NCI-H345 (cell line): ENCODE results near the gene SPTB.

ENCODE experiments used
- DNase-seq: peaks from one replicate; lab custom pipeline; 2025; lab: John Stamatoyannopoulos, UW

Gene SPTB

DNA sequence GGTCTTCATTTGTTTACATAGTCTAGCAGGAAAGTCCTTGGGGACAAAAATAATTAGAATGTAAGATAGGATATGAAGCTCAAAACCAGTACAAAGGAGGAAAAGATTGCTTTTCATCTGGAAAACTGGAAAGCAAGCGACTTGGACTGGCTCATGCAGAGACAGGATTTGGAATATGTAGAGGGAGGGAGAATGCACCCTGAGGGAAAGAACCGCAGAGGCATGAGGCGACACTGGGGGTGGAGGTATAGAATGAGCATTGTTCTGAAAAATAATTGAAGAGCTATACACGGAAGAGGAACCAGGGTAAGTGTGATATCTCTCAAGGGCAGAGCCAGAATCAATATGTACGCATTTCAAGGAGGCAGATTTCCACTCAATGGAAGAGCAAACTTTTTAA, 90.0 kb downstream of the SPTB start:
- no peak for DNase-seq

DNA sequence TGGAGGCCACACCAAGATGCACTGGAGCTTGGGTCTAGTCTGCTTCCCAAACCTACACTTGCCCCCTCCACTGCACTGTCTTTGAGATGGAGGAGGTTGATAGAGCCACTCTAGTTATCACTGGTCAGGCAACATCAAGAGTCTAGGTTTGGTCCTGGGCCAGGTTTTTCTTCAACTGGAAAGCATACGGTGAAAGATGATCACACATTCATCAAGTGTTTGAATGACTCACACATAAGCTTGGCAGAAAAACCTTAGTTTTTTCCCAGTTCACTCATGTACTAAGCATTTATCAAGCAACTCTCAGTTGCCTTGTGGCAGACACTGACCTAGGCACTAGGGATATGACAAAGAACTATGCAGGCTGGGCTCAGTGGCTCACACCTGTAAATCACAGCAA, 91.0 kb downstream of the SPTB start:
- no peak for DNase-seq

DNA sequence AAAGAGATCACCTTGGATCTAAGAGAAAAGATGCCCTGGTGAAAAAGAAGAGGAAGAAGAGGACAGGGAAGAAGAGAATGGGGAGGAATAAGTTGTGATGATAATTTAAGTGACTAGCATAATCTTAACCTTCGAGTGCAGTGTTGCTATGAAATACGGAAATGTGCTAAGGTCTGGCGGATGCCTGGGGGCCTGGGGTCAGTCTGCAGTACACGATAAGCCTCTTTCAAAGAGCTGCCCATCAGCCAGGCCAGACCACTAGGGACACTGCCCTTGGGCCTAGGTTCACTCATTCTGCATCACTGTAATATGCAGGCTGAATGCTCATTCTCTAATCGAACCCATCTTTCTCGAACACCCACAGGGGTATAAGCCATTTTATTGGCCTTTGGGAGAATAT, 92.1 kb downstream of the SPTB start:
- no peak for DNase-seq

DNA sequence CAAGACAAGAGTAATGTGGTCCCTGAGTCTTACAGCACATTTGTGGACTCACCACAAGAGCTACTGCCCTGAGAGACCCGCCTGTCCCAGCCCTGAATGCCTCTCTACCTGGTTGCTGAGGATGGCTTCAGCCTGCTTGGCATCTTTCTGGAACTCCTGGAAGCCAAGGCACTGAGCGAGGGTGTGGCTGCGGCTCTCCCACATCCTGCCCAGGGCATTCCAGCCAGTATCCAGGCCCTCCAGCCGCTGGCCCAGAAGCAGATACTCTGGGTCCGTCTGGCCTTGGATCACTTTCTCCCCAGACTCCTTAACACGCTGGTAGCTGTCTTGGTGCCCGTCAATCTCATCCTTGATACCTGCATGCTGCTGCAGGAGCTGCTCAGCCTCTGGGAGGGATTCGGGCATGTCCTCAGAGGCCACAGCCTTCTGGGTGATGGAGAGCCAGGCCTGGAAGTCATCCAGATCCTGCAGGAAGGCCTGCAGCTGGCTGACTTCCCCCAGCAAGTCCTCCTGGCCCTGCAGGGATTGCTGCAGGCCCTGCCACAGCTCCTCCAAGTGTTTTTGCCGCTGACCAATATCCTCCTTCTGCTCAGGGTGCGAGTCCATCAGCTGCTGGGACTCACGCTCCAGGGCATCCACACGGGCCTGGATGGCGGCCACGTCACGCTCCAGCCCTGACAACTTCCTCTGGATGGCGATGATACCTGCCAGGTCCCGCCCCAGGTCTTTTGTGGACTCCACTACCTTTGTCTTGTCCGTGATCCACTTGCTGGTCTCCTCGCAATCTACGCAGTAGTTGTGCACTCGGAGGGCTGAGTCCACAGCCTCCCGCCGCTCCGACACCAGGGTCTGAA, 93.2 kb downstream of the SPTB start:
- no peak for DNase-seq

DNA sequence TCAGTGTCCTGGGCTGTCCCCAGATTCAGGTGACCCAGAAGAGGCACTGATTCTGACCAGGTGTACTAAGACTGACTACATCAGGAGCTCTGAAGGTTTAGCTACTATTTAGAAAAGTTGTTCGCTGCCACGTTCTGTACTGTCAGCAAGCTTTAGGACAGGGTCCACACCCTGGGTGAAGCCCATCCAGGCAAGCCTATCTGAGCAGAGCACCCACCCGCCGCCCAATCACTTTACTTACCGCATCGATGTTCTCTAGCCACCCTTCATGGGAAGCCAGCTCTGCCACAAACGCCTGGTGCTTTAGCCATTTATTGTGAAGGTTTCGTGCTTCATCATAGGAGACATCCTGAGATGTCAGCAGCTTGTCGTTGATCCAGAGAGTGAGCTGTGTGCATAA, 95.7 kb downstream of the SPTB start:
- DNase-seq, result no peak

DNA sequence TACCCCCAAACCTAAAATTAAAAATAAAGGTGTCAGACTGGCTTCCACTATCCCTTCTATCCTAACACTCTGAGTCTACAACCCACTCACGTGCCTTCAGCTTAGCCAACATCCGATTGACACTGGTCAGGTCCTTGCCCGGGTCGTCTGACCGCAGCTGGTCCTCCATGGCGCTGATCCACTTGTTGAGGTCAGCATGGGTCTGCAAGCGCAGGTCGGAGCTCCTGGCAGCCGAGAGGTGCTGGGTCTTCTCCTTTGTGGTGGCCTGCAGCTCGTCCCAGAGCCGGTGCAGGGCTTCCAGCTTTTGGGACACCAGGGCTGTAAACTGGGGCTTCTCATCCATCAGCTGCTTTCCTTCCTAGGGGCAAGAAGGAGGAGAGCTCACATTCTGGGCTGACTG, 97.5 kb downstream of the SPTB start:
- no peak for DNase-seq

DNA sequence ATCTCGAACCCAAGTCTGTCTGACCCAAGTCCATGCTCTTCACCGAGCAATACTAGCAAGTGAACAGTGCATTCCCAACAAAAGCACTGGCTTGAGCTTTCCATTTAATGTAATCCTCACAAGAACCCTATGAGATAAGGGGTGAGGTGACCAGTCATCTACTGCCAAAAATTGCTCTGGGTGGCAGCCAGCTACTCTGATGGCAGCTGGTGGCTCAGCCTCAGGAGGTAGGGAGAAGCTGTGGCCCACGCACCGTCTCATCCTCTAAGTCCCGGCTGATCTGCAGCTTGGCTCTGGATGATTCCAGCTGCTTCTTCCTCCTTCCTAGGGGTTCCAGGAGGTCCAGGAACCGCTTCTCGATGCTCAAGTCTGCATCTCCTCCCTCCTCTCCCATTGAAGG, 100.2 kb downstream of the SPTB start:
- DNase-seq, result no peak

DNA sequence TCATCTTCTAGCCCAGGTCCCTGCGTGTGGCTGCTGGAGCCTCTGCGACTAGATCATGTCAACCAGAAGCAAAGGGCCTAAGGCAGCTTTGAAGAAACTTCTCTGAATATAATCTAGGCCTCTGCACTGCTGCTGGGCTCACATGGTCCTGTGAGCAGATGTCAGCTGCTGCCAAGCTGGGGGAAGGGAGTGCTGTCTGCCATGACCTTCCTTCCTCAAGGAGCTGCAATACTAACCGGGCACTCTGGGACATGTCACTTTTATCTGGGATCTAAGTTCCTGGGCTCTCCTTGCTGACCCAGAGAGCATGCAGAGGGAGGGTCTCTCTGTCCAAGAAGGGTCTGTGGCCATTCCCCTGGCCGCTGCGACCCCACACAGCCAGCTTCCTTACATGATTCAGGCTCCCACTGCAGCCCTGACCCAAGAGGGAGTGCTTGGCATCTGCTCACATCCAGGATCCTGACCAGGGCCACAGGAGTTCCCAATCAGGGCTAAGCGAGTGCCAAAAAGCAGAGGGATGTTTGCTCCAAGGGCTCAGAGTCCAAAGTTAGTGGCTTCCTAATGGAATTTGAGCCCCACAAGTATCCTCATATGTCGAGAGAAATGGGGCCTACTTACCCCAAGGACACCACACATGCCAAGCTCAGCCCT, 101.5 kb downstream of the SPTB start:
- no peak for DNase-seq

DNA sequence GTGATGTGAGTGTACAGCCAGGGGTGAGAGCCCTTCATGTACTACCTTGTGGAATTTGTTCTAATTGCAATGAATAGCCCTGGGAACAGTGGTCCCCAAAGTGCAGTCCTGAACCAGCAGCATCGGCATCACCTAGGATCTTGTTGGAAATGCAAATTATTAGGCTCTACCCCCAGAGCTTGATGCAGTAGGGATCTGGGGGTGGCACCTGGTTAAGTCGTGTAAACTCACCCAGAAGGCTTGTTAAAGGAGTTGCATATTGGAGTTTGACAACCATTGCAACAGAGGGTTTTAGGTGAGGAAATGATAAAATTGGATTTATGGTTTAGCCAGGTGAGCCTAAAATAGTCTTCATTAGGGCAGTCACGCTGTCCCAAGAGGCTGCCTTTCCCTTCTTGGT, 102.2 kb downstream of the SPTB start:
- no peak for DNase-seq

DNA sequence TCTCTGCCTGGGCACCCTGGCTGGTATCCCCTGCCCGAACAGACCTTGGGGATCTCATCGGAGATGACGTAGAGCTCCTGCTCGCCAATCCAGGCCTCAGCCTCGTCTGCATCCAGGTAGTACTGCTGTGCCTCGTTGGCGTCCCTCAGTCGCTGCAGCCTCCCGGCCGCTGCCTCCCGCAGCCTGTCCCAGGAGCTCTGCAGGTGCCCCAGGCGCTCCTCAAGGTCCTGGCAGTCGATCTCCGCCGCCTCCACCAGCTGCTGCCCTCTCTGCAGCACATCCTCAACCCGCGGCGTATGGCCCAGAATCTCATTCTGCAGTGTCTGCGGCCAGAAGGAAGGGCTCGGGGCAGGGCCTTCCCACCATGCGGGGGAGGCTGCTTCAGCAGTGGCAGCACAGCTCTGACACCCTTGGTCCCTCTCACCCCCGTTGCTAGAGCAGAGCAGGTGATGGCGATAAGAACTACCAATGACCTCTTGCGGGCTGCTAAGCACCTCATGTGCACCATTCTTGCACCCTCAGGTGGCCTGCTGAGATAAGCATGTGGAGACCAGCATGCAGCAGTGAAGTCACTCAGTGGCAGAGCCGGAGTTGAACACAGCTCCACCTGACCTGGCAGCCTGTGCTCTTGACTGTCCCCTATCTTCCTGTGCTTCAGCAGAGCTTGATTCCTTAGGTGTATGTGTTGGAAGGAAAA, 104.5 kb downstream of the SPTB start:
- no peak for DNase-seq

DNA sequence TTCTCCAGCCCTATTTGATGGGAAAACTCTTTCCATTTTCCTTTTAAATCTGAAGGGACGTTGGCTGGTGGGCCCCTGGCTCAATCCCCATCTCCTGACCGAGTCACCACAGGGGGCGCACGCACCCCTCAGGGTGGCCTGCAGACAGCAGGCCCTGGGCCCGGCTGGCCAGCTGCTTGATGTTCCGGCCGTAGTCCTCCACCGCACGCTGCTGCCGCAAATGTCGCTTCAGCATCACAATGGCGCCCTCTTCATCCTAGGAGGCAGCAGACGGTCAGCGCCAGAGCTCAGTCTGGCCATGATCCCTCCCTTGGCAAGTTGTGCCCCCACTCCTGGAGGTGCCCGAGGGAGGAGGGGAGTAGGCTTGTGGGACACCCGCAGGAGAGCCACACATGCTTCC, 105.4 kb downstream of the SPTB start:
- no peak for DNase-seq

DNA sequence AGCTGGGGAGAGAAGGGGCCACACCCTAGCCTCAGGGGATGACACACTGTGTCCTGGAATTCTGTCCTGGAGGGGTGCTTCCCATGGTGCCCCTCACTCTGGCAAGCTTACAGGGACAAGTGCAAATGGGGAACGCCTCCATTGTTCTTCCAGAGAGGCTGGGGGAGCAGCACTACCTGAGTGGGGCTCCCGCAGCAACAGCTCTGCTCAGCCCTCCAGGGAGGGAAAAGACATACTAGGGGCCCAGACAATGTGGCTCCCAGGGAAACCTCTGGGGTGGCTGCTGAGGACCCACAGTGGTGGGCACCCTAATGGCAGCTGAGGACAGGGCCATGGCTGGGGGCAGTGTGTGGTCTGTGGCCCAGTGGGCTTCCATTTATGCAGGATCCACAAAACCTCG, 106.1 kb downstream of the SPTB start:
- DNase-seq, result no peak

DNA sequence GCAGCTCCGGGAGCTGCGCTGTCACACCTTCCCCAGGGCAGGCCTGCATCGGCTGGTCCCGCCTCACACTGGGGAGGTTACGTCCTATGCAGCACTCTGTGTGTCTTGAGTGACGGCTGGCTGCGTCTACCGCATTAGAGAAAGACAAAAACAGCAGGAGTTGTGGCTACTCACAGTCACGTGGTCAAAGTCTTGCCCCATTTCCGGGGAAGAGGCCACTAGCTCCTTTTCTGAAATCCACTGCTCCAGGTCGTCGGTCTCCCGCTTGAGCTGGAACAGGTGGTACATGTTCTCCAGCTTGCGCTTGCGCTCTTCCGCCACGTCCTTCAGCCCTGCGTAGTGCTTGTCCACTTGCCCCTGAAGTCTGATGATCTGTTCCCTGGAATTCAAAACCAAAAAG, 106.7 kb downstream of the SPTB start:
- DNase-seq, result no peak

DNA sequence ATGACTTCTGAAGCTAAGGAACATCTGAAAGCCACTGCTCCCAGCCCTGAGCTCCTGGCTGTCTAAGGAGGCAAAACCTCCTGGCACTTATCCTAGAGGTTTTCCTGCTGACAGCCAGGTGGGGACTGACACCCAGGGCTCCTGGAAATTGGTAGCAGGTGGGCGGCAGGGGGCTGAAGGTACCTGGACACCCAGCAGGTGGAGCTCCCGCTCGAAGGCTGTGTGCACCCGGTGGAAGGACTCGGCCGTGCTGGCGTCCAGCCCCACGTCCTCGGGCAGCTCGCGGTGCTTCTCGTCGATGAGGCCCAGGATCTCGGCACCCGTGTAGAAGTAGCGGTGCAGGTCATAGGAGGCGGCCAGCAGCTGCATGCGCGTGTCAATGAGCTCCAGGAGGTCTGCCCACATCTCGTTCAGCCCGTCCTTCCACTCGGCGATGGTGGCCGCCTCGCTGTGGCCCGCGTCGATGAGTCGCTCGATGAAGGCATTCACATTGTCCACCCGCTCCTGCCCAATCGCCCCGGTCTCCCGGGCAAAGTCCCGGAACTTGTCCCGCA, 107.2 kb downstream of the SPTB start:
- no peak for DNase-seq

DNA sequence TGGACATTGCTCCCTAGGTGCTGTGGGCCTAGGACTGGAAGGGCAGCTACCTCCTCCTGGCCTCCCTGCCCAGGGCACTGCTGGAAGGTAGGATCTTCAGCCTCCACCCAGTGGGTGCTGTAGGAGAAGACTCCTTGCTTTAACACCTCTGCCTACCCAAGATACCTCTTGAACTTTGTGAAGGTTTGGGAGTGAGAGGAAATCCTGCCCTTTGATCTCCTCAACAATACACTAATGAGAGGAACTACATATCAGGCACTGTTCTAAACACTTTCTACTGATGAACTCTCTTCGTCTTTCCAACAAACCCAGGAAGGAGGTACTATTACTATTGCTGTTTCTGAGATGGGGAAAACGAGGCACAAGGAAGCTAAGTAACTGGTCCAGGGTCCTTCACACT, 108.5 kb downstream of the SPTB start:
- DNase-seq, result no peak

DNA sequence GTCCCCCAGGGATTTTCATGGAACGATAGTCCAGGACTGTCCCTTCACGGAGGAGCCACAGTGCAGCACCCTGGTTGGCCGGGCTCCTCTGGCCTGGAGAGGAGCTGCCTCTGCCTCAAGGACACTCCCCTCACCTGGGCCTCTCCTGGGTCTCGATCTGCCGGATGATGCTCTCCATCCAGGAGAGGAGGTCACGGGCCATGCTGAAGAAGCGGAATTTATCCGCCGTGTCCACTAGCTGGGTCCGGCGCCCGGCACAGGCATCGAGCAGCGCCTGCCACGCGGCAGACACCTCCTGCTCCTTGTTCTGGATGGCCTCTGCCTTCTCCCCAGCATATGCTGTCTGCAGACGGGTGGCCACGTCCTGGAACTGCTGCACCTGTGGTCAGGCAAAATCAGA, 109.0 kb downstream of the SPTB start:
- no peak for DNase-seq

DNA sequence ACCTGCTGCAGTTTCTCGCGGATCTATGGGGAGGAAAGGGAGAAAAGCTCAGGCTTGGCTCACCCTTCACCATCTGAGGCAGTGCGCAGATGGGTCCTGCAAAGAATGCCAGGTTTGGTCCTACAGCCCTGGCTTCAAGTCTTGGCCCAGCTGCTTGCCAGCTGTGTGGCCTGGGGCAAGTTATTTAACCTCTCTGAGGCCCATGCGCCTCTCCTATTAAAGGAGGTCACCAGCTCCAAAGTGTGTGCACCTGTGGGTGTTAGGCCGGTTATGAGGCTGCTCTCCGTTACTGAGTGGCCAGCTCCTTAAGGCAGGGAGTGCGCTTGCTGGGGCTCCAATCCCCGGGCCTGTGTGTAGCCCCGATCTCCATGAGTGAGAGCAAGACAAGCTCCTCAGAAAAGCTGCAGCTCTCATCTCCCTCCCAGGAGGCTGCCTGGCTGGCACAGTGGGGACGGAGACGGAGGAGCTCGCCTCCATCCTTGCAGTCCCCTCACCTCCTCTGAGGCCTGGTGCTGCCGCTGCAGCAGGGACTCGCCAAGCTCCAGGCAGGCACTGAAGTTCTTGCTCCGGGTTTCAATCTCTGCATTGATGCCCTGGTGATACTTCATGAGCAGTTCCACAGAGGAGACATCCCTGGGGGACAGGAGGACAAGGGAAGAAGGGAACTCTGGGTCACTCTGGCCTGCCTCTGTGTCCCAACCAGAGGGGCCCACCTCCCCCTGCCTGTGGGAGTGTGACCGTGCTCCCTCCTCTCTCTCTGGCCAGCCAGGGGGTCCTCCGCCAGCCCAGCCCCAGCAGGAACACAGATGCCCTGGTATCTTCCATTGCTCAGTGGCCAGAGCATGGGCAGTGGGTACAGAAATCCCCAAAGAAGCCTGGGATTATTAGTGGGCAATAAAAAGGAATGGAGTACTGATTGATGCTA, 110.3 kb downstream of the SPTB start:
- no peak for DNase-seq

DNA sequence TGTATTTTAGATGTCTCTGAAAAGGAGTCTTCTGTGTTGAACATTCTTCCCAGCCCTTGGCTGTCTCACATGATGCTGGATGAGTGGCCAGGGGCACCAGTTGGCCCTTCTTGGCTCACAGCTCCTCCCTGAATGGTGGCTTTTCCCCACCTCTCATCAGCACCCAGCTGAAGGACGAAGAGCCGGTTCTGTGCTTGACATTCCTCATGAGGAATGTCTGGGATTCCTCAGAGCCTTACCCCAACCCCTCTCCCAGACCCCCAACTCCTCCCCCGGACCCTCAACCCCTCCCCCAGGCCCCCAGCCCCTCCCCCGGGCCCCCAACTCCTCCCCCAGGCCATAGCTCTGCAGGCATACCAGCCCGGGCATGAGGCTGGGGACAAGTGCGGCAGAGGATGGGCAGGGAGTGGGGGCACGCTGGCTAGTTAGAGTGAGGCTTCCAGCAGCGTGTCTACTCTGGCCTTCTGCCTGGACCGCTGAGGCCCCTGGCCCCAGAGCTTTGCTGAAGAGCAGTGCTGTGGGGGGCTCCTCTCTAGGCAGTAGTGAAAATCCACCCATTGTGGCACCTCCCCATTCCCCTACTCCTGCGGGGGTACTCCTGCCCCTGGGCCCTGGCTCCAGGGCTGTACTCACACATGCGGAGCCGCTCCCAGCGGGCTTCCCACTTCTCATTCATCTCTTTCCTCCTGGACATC, 111.2 kb downstream of the SPTB start:
- DNase-seq, result no peak

DNA sequence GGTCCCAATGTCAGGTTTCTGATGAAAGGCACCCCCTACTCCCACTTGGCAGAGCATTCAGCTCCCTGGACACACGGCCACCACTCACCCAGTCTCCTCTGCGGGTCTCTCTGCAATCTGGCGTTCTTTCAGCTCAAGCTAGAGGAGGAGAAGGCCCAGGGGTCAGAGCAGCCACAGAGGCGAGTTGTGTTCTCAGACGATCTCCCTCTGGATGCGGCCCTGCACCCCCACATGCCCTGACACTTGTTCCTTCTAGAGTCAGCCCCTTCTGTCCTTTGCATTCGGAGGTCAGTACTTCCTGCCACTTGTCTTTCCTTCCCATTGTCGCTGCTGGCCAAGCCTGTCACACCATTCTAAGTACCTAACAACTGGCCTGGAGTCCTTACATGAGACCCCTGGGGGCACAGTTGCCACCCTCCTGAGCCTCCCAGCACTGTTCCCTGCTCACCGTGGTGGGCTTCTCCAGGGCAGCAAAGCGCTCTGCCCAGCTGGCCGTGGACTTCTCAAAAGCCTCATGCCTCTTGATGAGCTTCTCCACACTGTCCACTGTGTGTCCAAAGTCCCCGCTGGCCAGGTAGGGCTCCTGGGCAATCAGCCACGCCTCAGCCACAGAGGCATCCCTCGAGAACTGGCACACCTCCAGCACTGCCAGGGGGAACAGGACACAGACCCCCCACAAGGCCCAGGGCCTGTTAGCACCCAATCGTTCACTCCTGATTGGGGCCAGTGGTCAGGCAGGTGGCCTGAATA, 112.3 kb downstream of the SPTB start:
- DNase-seq, result no peak

DNA sequence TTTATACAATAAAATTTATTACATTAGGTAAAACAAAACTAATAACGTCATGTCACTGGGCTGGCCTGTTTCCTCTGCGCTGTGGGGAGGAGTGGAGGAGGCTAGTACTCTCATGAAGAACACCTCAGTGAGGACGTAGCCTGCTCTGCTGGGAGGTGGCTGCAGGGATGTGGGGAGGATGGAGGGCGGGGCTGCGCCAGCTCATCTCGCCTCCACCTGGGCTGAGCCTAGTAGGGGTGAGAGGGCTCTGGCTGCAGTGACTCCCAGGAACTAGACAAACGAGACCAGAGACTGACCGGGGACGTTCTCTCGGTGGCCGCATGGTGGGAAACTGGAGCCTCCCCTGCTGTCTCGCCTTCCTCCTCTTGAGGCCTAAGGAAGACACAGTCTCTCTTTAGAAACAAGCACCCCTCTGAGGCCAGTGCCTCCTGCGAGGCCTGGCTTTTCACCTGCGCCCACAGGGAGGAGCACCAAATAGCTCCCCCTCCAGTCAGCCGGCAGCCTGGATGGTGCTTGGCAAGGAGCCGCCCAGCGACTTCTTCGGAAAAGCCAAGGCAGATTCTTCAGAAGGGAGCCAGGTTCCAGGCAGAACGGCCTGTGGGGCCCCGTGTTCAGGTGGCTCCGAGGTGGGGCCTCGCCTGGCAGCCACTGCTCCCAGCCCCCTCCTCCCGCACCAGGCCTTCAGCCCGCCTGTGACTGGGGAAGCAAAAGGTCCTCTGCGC, 113.1 kb downstream of the SPTB start:
- DNase-seq, result no peak
